ENCODE measurements around the gene HHIPL1. TPM values are rescaled to one million over a fixed set of nuclear protein-coding genes. Genes with fewer than 3 reads are reported as not detected.

Gene HHIPL1
- total and polyA plus RNA-seq, 2 experiments from 2014 or later: 0.83 to 1.2 TPM

DNA sequence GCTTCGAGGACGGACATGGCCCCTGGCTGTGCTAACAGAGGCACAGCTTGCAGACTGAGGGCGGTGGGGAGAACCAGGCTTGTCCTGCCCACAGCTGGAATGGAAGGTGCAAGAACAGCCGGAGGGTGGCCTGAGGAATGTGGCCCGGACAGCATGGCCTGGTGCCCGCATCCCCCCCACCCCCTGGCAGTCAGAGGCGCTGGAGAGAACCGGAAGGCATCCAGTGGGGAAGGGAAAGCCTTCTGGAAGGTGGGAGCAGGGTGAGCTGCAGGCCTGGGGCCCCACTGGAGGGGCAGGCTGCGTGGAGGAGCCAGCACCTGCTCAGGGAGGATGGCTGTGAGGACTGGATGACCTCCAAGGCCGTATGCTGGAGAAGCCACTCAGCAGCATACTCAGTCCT lies 31.0 kb downstream of the HHIPL1 start:
- no peak overlapping the region for H3K27ac ChIP-seq
- no peak overlapping the region for H3K4me3 ChIP-seq
- H3K27me3 ChIP-seq: no peaks in the 10 kb centered on the region
- DNase-seq (ENCODE audit: low read depth in 1 of 2, low spot score in 1 of 2): no peak
- H3K4me1 ChIP-seq (ENCODE audit: low read depth): no peaks in the 10 kb centered on the region
- no peaks in the 10 kb centered on the region for H3K36me3 ChIP-seq
- no peak for TF ChIP-seq CTCF (IDR thresholded peaks at IDR 0.05; ENCODE audit: low read depth, low read length)
- H3K9me3 ChIP-seq (ENCODE audit: low read depth): no peaks in the 10 kb centered on the region

DNA sequence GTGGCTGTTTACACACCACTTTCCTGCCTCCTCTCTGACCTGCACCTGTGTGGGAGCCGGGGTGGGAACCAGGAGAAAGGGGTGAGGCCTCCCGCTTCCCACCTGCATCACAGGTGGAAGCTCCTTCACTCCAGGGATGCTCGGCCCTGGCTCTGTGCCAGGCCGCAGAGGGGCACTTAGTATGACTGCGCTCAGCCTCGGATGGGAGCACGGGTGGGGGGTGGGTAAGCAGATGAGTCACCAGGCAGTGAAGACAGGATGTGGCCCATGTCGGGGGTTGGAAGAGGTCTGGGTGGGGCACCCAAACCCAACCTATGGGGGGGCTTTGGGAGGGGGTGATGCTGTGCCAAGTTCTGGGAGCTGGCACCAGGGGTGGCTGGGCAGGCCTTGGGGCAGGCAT lies 31.7 kb downstream of the HHIPL1 start:
- H3K4me1 ChIP-seq (ENCODE audit: low read depth): no peaks in the 10 kb centered on the region
- no peaks in the 10 kb centered on the region for H3K27me3 ChIP-seq
- H3K36me3 ChIP-seq: no peaks in the 10 kb centered on the region
- H3K9me3 ChIP-seq (ENCODE audit: low read depth): no peaks in the 10 kb centered on the region
- H3K27ac ChIP-seq: no peak overlapping the region
- DNase-seq (ENCODE audit: low read depth in 1 of 2, low spot score in 1 of 2): no peak
- H3K4me3 ChIP-seq: no peak overlapping the region
- TF ChIP-seq CTCF (IDR thresholded peaks at IDR 0.05; ENCODE audit: low read depth, low read length): no peak

GRCh38 chr14:99677231-99678140 lies 32.6 kb downstream of the HHIPL1 start:
- H3K4me1 ChIP-seq (ENCODE audit: low read depth): no peaks in the 10 kb centered on the region
- no peak for TF ChIP-seq CTCF (IDR thresholded peaks at IDR 0.05; ENCODE audit: low read depth, low read length)
- DNase-seq (ENCODE audit: low read depth in 1 of 2, low spot score in 1 of 2): peak in 1 of 2 donors; percentile 73
- no peaks in the 10 kb centered on the region for H3K9me3 ChIP-seq (ENCODE audit: low read depth)
- no peak overlapping the region for H3K4me3 ChIP-seq
- no peaks in the 10 kb centered on the region for H3K36me3 ChIP-seq
- H3K27ac ChIP-seq: no peak overlapping the region
- H3K27me3 ChIP-seq: no peaks in the 10 kb centered on the region

DNA sequence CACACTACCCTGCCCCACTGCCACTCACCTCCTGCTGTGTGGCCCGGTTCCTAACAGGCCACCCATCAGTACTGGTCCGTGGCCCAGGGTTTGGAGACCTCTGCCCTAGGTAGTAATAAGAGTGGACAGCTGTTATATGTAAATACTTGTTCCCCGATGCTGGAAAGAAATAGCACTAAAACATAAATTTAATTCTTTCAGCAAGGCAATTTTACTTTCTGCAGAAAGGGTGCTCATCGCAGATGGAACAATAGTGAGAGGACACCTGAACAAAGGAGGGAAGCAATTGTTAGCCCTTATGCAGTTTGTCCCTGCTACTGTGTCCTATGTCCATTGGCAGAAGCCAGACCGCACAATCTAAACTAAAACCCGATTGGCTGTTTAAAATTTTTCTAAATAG lies 33.3 kb downstream of the HHIPL1 start:
- Histone ChIP-seq H3K4me3 (no peak overlapping the region), H3K36me3 (no peaks in the 10 kb centered on the region), H3K9me3 (ENCODE audit: low read depth) (no peaks in the 10 kb centered on the region), H3K27me3 (no peaks in the 10 kb centered on the region), H3K4me1 (ENCODE audit: low read depth) (no peaks in the 10 kb centered on the region), H3K27ac (no peak overlapping the region)
- DNase-seq (ENCODE audit: low read depth in 1 of 2, low spot score in 1 of 2): no peak
- no peak for TF ChIP-seq CTCF (IDR thresholded peaks at IDR 0.05; ENCODE audit: low read depth, low read length)

DNA sequence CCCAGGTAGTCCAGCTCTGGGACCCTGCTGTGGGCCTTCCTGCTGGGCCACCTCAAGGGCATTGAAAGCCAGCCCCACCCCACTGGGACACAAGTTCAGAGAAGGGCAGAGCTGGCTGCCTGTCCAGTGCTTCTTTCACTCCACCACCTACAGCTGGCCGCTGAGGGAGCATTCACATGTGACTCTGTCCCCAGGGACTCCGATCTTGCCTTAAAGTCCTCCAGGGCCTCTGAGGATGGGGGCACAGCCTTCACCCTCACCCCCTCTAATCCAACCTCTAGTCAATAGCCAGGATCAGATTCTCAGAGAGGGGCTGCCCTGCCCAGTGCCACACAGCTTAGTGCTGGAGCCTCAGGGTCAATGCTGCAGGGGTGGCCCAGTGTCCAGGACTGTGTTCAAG lies 34.2 kb downstream of the HHIPL1 start:
- DNase-seq (ENCODE audit: low read depth in 1 of 2, low spot score in 1 of 2): no peak

More for the DNA sequence above, 34.2 kb downstream of the HHIPL1 start:
- Histone ChIP-seq H3K27ac (no peak overlapping the region), H3K36me3 (no peaks in the 10 kb centered on the region), H3K9me3 (ENCODE audit: low read depth) (no peaks in the 10 kb centered on the region), H3K4me3 (no peak overlapping the region), H3K27me3 (no peaks in the 10 kb centered on the region), H3K4me1 (ENCODE audit: low read depth) (no peaks in the 10 kb centered on the region)
- TF ChIP-seq CTCF (IDR thresholded peaks at IDR 0.05; ENCODE audit: low read depth, low read length): no peak

Data from cardiac muscle cell (in vitro differentiated cells and primary cell).